ENCODE results near the gene MACF1. TPM values are rescaled to one million over a fixed set of nuclear protein-coding genes. Genes with fewer than 3 reads are reported as not detected.

The MACF1 gene
- total and polyA plus RNA-seq, 2 of the 13 experiments (the other 11 are each of a cell fraction or from before 2014, with no cell fraction given): 36.7 to 65.4 TPM

GRCh38 chr1:39258146-39258924 is 53.8 kb downstream of the MACF1 start (continued):
- no peak for TF ChIP-seq ZBED4 (CRISPR knock-in tag; IDR thresholded peaks at IDR 0.05; ENCODE audit: borderline replicate concordance)
- no peak; the same call in 1 of the 2 replicates for TF ChIP-seq SIN3A (IDR thresholded peaks at IDR 0.05; ENCODE audit: borderline replicate concordance, low read depth, low read length)
- TF ChIP-seq ZNF350 (CRISPR knock-in tag; IDR thresholded peaks at IDR 0.05; ENCODE audit: borderline replicate concordance, low read depth): no peak
- no peak for TF ChIP-seq DR1 (CRISPR knock-in tag; IDR thresholded peaks at IDR 0.05)
- no peak for TF ChIP-seq DBP (CRISPR knock-in tag; IDR thresholded peaks at IDR 0.05; ENCODE audit: not compliant biosample characterization)
- 0 out of 2 replicates have a peak, but pooled peaks have one; percentile 21 for TF ChIP-seq HDAC2 (CRISPR knock-in tag; IDR thresholded peaks at IDR 0.05)
- TF ChIP-seq IKZF5 (CRISPR knock-in tag; IDR thresholded peaks at IDR 0.05): no peak
- TF ChIP-seq ZNF331 (CRISPR knock-in tag; IDR thresholded peaks at IDR 0.05): no peak
- no peak for TF ChIP-seq DMTF1 (CRISPR knock-in tag; IDR thresholded peaks at IDR 0.05)
- no peak for TF ChIP-seq GATAD1 (CRISPR knock-in tag; IDR thresholded peaks at IDR 0.05)
- 0 out of 2 replicates have a peak, but pooled peaks have one; percentile 36 for TF ChIP-seq ZNF777 (CRISPR knock-in tag; IDR thresholded peaks at IDR 0.05)
- TF ChIP-seq GRHL1 (CRISPR knock-in tag; conservative IDR thresholded peaks at IDR 0.05): no peak
- no peak for TF ChIP-seq SMAD1 (CRISPR knock-in tag; IDR thresholded peaks at IDR 0.05; ENCODE audit: borderline replicate concordance, low read depth)
- no peak for TF ChIP-seq ZNF576 (CRISPR knock-in tag; IDR thresholded peaks at IDR 0.05)

Data from HepG2 (cell line).